ENCODE data around the gene C1orf87. TPM values are rescaled to one million over a fixed set of nuclear protein-coding genes. Genes with fewer than 3 reads are reported as not detected.
A peak's percentile ranks its signal among the peaks of the same experiment; 100 is the strongest.

The C1orf87 gene
- 0.35 and 0.36 TPM in 2 replicates for total RNA-seq
- polyA plus RNA-seq (2012) = 0.10 TPM

DNA sequence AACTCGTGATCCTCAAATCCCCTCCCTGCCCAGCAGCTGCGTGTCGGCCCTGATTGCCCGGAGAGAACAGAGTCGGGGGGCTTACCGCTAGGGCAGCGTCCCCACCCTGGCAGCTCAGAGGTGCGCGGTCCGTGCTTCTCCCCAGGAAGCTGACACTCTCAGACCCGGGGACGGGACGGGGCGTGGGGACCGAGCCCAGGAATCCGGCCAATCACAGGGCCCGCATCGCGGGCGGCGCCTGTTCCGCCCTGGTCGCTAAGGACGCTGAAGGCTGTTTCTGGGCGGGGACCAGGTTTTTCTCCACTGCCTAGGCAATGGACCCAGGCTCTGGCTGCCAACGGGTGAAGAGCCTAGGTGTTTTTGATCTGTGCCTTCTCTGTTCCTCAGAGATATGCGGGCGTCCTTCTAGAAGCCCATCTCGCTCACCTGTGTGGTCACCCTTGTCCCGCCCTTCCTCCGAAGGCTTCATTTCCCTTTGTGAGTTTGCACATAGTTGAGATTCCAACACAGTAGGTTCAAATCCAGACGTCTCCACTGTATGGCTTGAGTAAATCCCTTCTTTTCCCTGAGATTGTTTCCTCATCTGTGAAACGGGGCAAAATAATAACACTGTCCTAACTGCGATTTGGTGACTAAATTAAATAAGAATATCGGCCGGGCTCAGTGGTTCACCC lies at the start of gene C1orf87:
C1orf87 (minus strand) TSS at position 166 of the 674 bp plus-strand sequence. CDS start 1,127 bp downstream, outside the sequence.
- no peak for DNase-seq (ENCODE audit: low read depth)

DNA sequence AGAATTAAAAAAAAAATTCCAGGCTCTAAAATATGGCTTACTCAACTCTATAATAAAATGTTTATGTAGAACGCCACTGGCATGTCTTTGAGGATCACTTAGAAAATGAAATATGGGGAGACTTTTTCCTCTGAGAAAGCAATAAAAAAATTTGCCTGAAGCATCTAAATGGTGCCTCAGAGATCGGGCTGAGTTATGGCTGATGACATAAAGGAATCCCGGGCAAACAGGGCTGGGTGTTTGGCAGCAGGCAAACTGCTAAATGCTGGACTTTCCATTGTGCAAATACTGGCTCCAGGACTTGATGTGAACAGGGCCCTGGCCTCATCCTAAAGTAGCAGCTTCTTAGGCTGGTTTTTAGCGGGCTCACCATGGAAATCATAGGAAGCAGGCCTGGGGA lies 44.5 kb upstream of the C1orf87 start:
- no peak for DNase-seq (ENCODE audit: low read depth)

DNA sequence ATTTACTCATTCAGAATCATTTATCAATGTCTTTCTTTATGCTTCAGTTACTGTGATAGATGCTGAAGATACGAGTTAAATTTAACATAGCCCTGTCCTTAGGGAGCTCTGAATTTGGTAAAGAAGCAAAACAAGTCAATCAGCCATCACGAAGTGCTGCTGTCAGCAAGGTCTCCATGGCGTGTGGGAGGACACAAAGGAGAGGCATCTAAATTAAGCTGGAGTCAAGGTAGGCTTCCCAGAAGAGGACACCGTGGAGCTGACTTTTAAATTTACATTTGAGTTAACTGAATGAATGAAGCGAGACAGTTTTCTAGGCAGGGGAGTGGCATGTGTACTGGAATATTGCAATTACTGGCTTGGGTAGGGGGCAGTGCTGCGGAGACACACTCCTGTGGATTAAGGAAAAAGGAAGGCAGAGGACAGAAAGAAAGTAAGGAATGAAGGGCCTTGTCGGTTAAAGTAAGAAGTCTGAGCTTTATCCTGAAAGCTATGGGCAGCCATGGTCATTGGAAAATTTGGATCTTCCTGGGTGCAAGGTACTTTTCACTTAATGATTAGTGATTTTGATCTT lies 41.3 kb upstream of the C1orf87 start:
- DNase-seq (ENCODE audit: low read depth) = no peak

DNA sequence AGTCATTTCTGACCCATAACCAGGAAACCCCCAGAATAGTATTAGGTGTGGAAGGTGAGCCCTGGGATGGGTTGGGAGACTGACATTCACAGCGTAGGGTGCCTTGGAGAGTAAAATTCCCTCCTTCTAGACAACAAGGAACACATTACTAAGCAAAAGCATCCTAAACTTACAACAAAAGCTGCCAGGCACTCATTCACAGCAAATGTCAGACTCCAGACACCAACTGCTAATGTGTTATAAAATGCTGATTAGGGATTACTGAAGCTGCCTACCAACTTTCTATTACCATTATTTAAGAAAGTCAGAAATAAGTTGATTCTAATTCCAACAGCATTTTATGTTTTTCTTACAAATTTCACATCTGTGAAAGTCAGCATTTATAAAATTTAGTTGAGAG lies 40.0 kb upstream of the C1orf87 start:
- DNase-seq (ENCODE audit: low read depth) = no peak

- DNase-seq (ENCODE audit: low read depth) = no peak
Measured at GRCh38 chr1:60113028-60113427, 39.5 kb upstream of the C1orf87 start.

DNA sequence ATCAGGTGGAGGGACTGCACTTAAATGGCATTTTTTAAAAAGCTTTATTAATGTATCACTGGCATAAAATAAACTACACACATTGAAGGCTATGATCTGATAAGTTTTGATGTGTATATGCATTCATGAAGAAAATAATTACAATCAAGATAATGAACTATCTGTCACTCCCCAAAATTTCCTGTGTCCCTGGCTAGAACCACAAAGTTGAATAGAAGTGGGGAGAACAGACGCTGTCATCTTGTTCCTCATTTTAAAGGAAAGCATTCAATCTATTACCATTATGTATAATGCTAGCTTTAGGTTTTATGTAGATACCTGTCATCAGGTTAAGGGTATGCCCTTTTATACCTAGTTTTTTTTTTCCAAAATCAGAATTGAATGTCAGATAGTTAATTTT lies 38.1 kb upstream of the C1orf87 start:
- DNase-seq (ENCODE audit: low read depth) = no peak

- no peak for DNase-seq (ENCODE audit: low read depth)
Measured at GRCh38 chr1:60111118-60111517, 37.5 kb upstream of the C1orf87 start.

- DNase-seq (ENCODE audit: low read depth) = no peak
Measured at GRCh38 chr1:60108196-60108595, 34.6 kb upstream of the C1orf87 start.

- peak; percentile 5 for DNase-seq (ENCODE audit: low read depth)
Measured at GRCh38 chr1:60103186-60103585, 29.6 kb upstream of the C1orf87 start.

DNA sequence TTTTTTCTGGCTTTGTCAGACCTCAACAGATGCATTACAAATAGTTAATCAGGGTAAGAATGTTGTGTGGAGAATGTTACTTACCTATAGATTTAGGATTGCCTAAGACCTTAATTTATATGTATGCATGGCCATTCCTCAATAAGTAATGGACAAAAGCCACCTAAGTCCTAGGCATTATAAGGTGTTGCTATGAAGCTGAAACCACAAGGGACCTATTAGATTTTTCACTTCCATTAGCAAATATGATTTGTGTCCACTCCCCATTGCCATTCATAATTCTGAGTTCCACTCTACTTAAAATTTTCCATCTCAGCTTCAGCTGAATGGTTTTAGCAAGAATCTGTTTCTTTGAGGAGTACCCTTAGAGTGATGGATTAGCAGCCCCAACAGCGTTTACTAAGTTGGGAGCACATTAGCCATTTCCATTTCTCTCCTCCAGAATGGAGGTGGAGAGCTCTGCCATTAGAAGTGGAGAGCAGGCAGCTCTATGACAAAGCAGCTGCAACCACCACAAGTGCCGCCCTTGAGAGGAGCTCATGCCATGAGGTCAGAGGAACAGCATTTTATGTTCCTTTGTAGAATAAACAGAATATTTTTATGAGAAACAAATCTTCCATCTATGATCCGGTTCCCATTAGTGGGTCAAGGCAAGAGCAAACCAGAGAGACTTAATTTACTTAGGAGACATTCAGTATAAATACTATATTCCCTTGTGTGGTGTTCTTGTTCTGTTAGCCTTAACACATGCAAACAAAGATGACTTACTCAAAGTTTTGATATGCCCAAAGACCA lies 28.9 kb upstream of the C1orf87 start:
- peak; percentile 52 for DNase-seq (ENCODE audit: low read depth)

DNA sequence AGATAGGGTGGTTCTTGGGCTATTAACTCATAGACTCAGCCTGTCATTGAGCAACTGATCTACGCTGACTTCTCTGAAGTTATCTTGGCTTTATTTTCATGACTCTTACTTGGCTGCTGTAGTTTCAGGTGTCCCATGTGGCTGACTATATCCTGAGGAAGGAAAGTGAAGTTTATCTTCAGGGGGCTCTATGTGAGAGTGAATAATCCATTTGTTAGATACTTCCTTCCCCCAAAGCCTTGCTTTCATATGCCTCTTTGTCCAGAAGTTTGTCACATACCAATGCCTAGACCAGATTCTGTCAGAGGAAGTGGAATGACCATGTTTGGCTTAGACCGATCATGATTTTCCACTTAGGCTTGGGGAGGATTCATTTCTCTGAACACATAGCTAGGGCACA lies 27.9 kb upstream of the C1orf87 start:
- DNase-seq (ENCODE audit: low read depth) = no peak

GRCh38 chr1:60091195-60091715 lies 17.7 kb upstream of the C1orf87 start:
- DNase-seq (ENCODE audit: low read depth) = no peak

GRCh38 chr1:60090655-60091054 lies 17.1 kb upstream of the C1orf87 start:
- peak; percentile 24 for DNase-seq (ENCODE audit: low read depth)

- DNase-seq (ENCODE audit: low read depth) = no peak
Measured at GRCh38 chr1:60088620-60089155, 15.1 kb upstream of the C1orf87 start.

DNA sequence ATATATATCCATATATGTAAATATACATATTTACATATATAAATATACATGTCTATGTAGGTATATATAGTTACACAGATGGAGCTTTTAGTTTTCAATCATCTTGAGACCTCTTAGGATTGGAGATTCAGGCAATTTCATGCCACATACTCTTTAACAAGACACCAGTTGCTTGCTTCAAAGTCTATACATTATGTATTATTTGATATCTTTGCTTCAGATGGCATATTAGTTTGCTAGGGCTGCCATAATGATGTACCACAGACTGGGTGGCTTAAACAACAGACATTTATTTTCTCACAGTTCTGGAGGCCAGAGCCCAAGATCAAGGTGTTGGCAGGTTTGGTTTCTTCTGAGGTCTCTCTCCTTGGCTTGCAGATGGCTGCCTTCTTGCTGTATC lies 14.1 kb upstream of the C1orf87 start:
- no peak for DNase-seq (ENCODE audit: low read depth)

DNA sequence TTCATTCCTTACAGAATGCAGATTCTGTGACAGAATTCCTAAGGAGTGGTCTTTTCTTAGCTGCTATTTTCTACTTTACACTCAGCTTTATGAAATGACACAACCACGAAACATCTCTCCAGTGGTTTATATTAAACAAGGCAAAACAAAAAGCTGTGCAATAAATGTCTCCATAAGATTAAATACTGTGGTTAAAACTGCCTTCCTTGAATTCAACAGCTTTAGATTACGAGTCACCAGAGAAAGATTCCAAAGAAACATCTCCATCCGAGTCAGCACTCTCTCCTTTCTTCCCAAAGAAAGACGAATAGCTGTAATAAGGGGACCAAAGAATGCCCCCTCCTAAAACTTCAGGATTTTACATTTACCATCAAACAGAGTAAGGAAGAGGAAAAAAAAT lies 4.6 kb upstream of the C1orf87 start:
- DNase-seq (ENCODE audit: low read depth) = no peak

GRCh38 chr1:60071296-60071695 lies 2.3 kb downstream of the C1orf87 start:
- DNase-seq (ENCODE audit: low read depth) = peak; percentile 2

DNA sequence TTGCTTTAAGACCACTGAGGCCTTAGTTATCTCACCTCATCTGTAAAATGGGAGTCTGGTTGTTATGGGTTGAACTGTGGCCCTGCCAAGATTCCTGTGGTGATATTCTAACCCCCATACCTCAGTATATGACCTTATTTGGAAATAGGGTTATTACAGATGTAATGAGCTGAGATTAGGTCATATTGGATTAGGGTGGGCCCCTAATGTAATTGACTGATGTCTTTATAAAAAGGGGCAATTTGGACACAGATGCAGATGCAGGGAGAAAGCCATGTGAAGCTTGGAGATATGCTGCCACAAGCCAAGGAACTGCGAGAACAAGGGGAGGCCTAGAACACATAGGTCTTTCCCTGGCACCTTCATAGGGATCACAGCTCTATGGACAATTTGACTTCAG lies 3.9 kb downstream of the C1orf87 start:
- no peak for DNase-seq (ENCODE audit: low read depth)

GRCh38 chr1:60068393-60069045 lies 5.1 kb downstream of the C1orf87 start:
- DNase-seq (ENCODE audit: low read depth) = peak; percentile 4

GRCh38 chr1:60066001-60066400 lies 7.6 kb downstream of the C1orf87 start:
- DNase-seq (ENCODE audit: low read depth) = no peak

DNA sequence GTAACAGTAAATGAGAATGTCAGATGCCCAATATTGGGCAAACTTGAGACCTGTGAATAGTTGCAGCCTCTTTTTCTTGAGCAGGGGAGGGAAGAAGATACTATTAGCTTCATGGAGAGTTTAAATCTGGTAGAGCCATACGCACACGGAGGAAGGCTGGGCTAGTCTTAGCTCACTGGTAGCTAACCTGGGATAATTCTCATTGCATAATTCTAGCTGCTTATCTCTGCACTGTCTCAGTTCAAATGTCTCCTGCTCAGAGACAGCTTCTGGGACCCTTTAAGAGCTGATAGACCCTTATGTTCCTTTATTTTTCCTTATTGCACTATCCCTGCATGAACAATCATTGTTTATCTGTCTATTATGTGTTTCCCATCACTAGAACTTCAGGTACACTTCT lies 8.4 kb downstream of the C1orf87 start:
- DNase-seq (ENCODE audit: low read depth) = no peak

Data from myocyte (in vitro differentiated cells).